Activated CD8-positive, alpha-beta T cell treated with anti-CD3 and anti-CD28 coated beads for 36 hours (primary cell): ENCODE data around the gene DDX17. TPM values are rescaled to one million over a fixed set of nuclear protein-coding genes. Genes with fewer than 3 reads are reported as not detected.

Source experiments
- ATAC-seq: fragments of 200-7000 bp; cut with Tn5 transposase; one replicate; pipeline ENCODE4 v1.10.0; 2021; ENCODE audit warnings: mild to moderate bottlenecking, moderate library complexity
- CTCF ChIA-PET: fragments of 350-600 bp; sonication (Branson Sonifier 250); formaldehyde crosslinking; loops from one replicate; lab custom pipeline; 2021; ENCODE audit warnings: antibody characterized with exemption; lab: Charles Lee
- POLR2A ChIA-PET: fragments of 350-600 bp; sonication (Branson Sonifier 250); formaldehyde crosslinking; loops from one replicate; lab custom pipeline; 2021; ENCODE audit warnings: antibody characterized with exemption; lab: Charles Lee
- DNase-seq: peaks from one replicate; pipeline ENCODE4 v3.0.0-alpha.2; 2020
- H3K27ac Mint-ChIP-seq: one replicate; pipeline ENCODE4 v1.8.0; 2021; ENCODE audit warnings: mild to moderate bottlenecking, mixed read lengths
- H3K27me3 Mint-ChIP-seq: one replicate; pipeline ENCODE4 v1.8.0; 2021; ENCODE audit warnings: mixed read lengths
- H3K36me3 Mint-ChIP-seq: one replicate; pipeline ENCODE4 v1.8.0; 2021; ENCODE audit warnings: low read depth, mixed read lengths
- H3K4me1 Mint-ChIP-seq: one replicate; pipeline ENCODE4 v1.8.0; 2021; ENCODE audit warnings: low read depth, mixed read lengths
- H3K4me3 Mint-ChIP-seq: one replicate; pipeline ENCODE4 v1.8.0; 2021; ENCODE audit warnings: mild to moderate bottlenecking, moderate library complexity, mixed read lengths
- H3K9me3 Mint-ChIP-seq: one replicate; pipeline ENCODE4 v1.8.0; 2021; ENCODE audit warnings: mixed read lengths
- intact Hi-C: fragments of 100-400 bp; cut with micrococcal nuclease; formaldehyde crosslinking; loops from one replicate; pipeline ENCODE4 v1.10.0; 2022
- total RNA-seq, 2 experiments: library from RNA; stranded (reverse); gene quantifications; one replicate each; pipeline ENCODE4 v1.2.3, GENCODE V29; 2021
- TF ChIP-seq, protein P1 (sequence below): fragments of 200-600 bp; IDR thresholded peaks from one replicate; pipeline ENCODE4 v1.8.0; 2022; ENCODE audit warnings: antibody characterized with exemption, mild to moderate bottlenecking

Gene DDX17
- total RNA-seq, 2 experiments from 2014 or later = 320 to 334 TPM

DNA sequence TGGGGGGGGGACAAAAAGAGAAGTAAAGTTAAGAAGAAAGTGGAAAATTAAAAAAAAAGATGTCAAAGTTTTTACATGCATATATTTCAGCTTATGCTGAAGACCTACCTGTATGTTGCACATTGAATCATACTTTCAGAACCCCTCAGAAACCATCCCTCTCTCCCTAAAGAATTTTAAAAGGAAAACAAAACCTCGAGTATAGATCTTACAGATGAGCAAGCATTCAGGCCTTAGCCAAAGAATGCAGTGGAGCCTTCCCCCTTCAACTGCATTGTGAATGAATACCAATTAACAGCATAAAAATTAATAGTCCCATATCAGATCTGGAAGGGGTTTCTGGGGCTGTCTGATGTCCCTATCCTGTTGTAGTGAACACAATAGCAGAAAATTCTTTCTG lies 21.9 kb downstream of the DDX17 start:
- ChIA-PET CTCF (no interaction called here), POLR2A (interaction anchor here (0.6 to 4.7 kb wide), 6 partner anchors 11 to 490 kb away, joined by 3 to 22 read pairs (median 4); no protein-coding TSS in a partner anchor)
- Mint-ChIP-seq H3K4me1 (peaks cover 44% of the 10 kb centered on the region), H3K36me3 (peaks cover 70% of the 10 kb centered on the region), H3K9me3 (no peaks in the 10 kb centered on the region), H3K27me3 (no peaks in the 10 kb centered on the region), H3K27ac (peak overlapping the region; percentile 59), H3K4me3 (no peak overlapping the region)
- intact Hi-C loops = no loop called here
- no peak for ATAC-seq
- TF ChIP-seq, protein P1, sequence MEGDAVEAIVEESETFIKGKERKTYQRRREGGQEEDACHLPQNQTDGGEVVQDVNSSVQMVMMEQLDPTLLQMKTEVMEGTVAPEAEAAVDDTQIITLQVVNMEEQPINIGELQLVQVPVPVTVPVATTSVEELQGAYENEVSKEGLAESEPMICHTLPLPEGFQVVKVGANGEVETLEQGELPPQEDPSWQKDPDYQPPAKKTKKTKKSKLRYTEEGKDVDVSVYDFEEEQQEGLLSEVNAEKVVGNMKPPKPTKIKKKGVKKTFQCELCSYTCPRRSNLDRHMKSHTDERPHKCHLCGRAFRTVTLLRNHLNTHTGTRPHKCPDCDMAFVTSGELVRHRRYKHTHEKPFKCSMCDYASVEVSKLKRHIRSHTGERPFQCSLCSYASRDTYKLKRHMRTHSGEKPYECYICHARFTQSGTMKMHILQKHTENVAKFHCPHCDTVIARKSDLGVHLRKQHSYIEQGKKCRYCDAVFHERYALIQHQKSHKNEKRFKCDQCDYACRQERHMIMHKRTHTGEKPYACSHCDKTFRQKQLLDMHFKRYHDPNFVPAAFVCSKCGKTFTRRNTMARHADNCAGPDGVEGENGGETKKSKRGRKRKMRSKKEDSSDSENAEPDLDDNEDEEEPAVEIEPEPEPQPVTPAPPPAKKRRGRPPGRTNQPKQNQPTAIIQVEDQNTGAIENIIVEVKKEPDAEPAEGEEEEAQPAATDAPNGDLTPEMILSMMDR = no peak
- DNase-seq = no peak

- H3K4me3 Mint-ChIP-seq = no peak overlapping the region
- peaks cover 34% of the 10 kb centered on the region for H3K4me1 Mint-ChIP-seq
- H3K27me3 Mint-ChIP-seq = no peaks in the 10 kb centered on the region
- DNase-seq = no peak
- CTCF ChIA-PET = interaction anchor here (0.9 kb wide), 1 partner anchor 89 kb away, joined by 3 read pairs; no protein-coding TSS in a partner anchor
- intact Hi-C loops = no loop called here
- TF ChIP-seq, protein P1 = no peak
- peaks cover 58% of the 10 kb centered on the region for H3K36me3 Mint-ChIP-seq
- POLR2A ChIA-PET = interaction anchor here (0.9 to 4.7 kb wide), 6 partner anchors 9 to 22 kb away, joined by 3 to 22 read pairs (median 4); no protein-coding TSS in a partner anchor
- no peaks in the 10 kb centered on the region for H3K9me3 Mint-ChIP-seq
- no peak for ATAC-seq
- peak overlapping the region; percentile 57 for H3K27ac Mint-ChIP-seq
These were observed 23.3 kb downstream of the DDX17 start for GRCh38 chr22:38482662-38483308.

- peak overlapping the region; percentile 52 for H3K27ac Mint-ChIP-seq
- TF ChIP-seq, protein P1 = no peak
These were observed 24.2 kb downstream of the DDX17 start for GRCh38 chr22:38481871-38482332.

GRCh38 chr22:38481162-38481870 lies 24.8 kb downstream of the DDX17 start:
- POLR2A ChIA-PET = interaction anchor here (1.0 to 4.7 kb wide), 9 partner anchors 9 to 254 kb away, joined by 3 to 29 read pairs (median 5); partner anchors contain the start of gene KDELR3
- no peak overlapping the region for H3K4me3 Mint-ChIP-seq
- H3K9me3 Mint-ChIP-seq = no peaks in the 10 kb centered on the region
- intact Hi-C loops = no loop called here
- DNase-seq (no peak), ATAC-seq (no peak)
- H3K27ac Mint-ChIP-seq = peak overlapping the region; percentile 11
- CTCF ChIA-PET = interaction anchor here (0.9 to 1.3 kb wide), 2 partner anchors 17 to 19 kb away, joined by 3 read pairs; no protein-coding TSS in a partner anchor
- TF ChIP-seq, protein P1 = no peak
- peaks cover 28% of the 10 kb centered on the region for H3K4me1 Mint-ChIP-seq
- peaks cover 48% of the 10 kb centered on the region for H3K36me3 Mint-ChIP-seq
- H3K27me3 Mint-ChIP-seq = no peaks in the 10 kb centered on the region

More at GRCh38 chr22:38481871-38482332, 24.2 kb downstream of the DDX17 start:
- no peak for DNase-seq
- intact Hi-C loops = no loop called here
- H3K36me3 Mint-ChIP-seq = peaks cover 53% of the 10 kb centered on the region
- H3K27me3 Mint-ChIP-seq = no peaks in the 10 kb centered on the region
- peaks cover 33% of the 10 kb centered on the region for H3K4me1 Mint-ChIP-seq
- POLR2A ChIA-PET = interaction anchor here (1.0 to 4.7 kb wide), 7 partner anchors 9 to 254 kb away, joined by 3 to 29 read pairs (median 7); partner anchors contain the start of gene KDELR3
- CTCF ChIA-PET = interaction anchor here (0.9 to 1.3 kb wide), 2 partner anchors 17 to 19 kb away, joined by 3 read pairs; no protein-coding TSS in a partner anchor
- no peak overlapping the region for H3K4me3 Mint-ChIP-seq
- no peak for ATAC-seq
- no peaks in the 10 kb centered on the region for H3K9me3 Mint-ChIP-seq
